Fibroblast of pulmonary artery (primary cell): ENCODE data around the gene ACSBG1.

ENCODE experiments used
- DNase-seq: peaks from one replicate; pipeline ENCODE4 v3.0.0-alpha.2; 2010; ENCODE audit warnings: low read depth
- H3K4me3 ChIP-seq: replicated peaks from 2 replicates; pipeline ENCODE4 v1.5.1; 2011; ENCODE audit warnings: low read depth, mild to moderate bottlenecking, control low read depth, low read length, moderate library complexity
- TF ChIP-seq, protein P1 (sequence below): IDR thresholded peaks from 2 replicates; pipeline ENCODE4 v1.5.1; 2011; ENCODE audit warnings: mild to moderate bottlenecking, control low read depth, low read length, inconsistent platforms; ENCODE audit errors: missing control alignments

Gene ACSBG1

GRCh38 chr15:78120523-78120922, 113.8 kb downstream of the ACSBG1 start:
- H3K4me3 ChIP-seq: no peak overlapping the region
- no peak for DNase-seq
- TF ChIP-seq, protein P1, sequence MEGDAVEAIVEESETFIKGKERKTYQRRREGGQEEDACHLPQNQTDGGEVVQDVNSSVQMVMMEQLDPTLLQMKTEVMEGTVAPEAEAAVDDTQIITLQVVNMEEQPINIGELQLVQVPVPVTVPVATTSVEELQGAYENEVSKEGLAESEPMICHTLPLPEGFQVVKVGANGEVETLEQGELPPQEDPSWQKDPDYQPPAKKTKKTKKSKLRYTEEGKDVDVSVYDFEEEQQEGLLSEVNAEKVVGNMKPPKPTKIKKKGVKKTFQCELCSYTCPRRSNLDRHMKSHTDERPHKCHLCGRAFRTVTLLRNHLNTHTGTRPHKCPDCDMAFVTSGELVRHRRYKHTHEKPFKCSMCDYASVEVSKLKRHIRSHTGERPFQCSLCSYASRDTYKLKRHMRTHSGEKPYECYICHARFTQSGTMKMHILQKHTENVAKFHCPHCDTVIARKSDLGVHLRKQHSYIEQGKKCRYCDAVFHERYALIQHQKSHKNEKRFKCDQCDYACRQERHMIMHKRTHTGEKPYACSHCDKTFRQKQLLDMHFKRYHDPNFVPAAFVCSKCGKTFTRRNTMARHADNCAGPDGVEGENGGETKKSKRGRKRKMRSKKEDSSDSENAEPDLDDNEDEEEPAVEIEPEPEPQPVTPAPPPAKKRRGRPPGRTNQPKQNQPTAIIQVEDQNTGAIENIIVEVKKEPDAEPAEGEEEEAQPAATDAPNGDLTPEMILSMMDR: no peak
